Measurements from ENCODE around the gene ABCA1.
"Not testable (repeated sequence)": the region's sequence is repeated elsewhere in the genome, so short reads cannot be mapped to it uniquely, and the experiment has no call there.

ABCA1 gene

DNA sequence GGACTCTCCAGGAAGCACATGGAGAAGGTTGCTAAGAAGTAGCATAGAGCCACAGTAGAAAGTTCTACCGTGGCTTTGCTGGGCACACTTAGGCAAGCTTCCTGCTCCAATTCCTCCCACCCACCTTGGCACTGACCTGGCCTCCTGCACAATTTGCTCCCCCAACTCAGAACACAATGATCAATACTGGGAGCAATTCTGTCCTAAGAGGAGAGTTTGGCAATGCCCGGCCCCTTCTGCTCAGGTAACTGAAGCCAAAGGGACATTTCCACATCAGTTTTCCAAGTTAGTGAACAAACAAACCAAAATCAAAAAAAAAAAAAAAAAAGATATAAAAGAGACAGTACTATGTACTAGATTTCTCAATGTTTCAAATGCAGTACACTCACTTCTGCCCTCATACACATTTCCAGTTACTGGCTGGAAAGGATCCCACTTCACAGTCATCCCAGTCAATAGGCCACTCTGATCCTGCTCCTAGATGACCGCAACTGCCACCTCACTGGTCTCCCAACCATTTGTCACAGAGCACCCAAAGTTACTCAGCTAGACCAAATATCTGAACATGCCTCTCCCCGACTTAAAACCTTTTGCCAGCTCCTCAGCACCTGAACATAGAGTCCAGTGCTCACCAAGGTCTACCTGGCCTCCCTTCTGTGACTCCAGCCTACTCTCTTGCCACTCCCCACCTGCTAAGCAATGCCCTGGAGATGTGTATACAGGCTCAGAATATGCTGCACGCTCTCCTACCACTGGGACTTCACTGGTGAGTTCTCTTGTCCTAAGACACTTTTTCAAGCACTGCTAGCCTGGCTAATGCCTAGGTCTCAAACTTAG is 21.3 kb downstream of the ABCA1 start:
- H3K4me1 ChIP-seq (ENCODE audit: control insufficient read depth in 2 of 2, insufficient read depth in 2 of 2, low read length in 2 of 2) = peaks cover 8 to 17% of the 10 kb centered on the region in 2 donors

GRCh38 chr9:104905931-104906330 is 22.0 kb downstream of the ABCA1 start:
- Histone ChIP-seq H3K9ac (ENCODE audit: low read depth in 1 of 2, low read length in 2 of 2) (no peak overlapping the region), H3K27ac (ENCODE audit: low read depth in 2 of 2, low read length in 2 of 2) (peak overlapping the region; percentile 40 to 56), H3K9me3 (ENCODE audit: control insufficient read depth in 2 of 2, low read length in 2 of 2) (no peaks in the 10 kb centered on the region), H3K4me3 (ENCODE audit: low read length in 2 of 2) (no peak overlapping the region), H3K36me3 (ENCODE audit: control insufficient read depth in 2 of 2, insufficient read depth in 2 of 2, low read length in 2 of 2) (peaks cover 4% of the 10 kb centered on the region in 2 donors), H3K27me3 (ENCODE audit: control insufficient read depth in 2 of 2, insufficient read depth in 2 of 2, low read length in 2 of 2) (no peaks in the 10 kb centered on the region), H3K4me1 (ENCODE audit: control insufficient read depth in 2 of 2, insufficient read depth in 2 of 2, low read length in 2 of 2) (peaks cover 8 to 17% of the 10 kb centered on the region in 2 donors)

More for the DNA sequence above, 21.3 kb downstream of the ABCA1 start:
- no peaks in the 10 kb centered on the region for H3K9me3 ChIP-seq (ENCODE audit: control insufficient read depth in 2 of 2, low read length in 2 of 2)
- no peak overlapping the region for H3K4me3 ChIP-seq (ENCODE audit: low read length in 2 of 2)
- H3K9ac ChIP-seq (ENCODE audit: low read depth in 1 of 2, low read length in 2 of 2) = no peak overlapping the region
- H3K27ac ChIP-seq (ENCODE audit: low read depth in 2 of 2, low read length in 2 of 2) = peak overlapping the region; percentile 40 to 56
- peaks cover 4% of the 10 kb centered on the region in 2 donors for H3K36me3 ChIP-seq (ENCODE audit: control insufficient read depth in 2 of 2, insufficient read depth in 2 of 2, low read length in 2 of 2)
- no peaks in the 10 kb centered on the region for H3K27me3 ChIP-seq (ENCODE audit: control insufficient read depth in 2 of 2, insufficient read depth in 2 of 2, low read length in 2 of 2)

DNA sequence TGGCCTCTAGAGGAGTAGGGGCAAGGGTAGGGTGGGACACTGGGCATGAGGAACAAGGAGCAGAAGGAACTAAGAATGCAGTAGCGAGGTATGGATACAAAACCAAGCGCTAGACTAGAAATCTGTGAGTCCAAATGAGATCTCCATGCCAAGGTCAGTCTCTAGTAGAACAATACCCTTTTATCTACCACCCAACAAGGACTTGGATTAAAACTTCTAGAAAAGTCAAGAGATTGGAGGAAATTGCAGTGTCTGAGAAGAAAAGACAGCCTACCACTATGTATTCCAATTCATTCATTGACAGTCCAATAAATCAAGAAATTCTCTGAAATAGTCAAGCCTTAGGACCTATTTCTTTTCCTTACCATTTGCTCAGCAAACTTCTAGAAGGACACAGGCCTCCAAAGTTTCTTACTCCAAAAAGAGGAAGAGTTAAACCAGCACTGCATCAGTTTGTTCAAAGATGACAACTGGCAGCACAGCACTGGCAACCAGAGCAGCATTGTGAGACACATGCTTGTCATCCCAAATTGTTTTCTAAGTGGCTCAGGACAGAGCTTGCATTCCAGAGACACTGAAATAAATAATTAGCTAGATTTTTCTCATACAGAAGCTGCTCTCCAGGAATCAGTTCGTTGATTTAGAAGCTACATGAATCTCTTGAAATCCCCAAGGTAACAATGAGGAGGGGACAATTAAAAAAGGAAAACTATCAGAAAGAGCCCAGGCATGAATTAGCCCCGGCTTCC is 22.6 kb downstream of the ABCA1 start:
- Histone ChIP-seq H3K9me3 (ENCODE audit: control insufficient read depth in 2 of 2, low read length in 2 of 2) (no peaks in the 10 kb centered on the region), H3K9ac (ENCODE audit: low read depth in 1 of 2, low read length in 2 of 2) (no peak overlapping the region), H3K36me3 (ENCODE audit: control insufficient read depth in 2 of 2, insufficient read depth in 2 of 2, low read length in 2 of 2) (peaks cover 4 to 7% of the 10 kb centered on the region in 2 donors), H3K27me3 (ENCODE audit: control insufficient read depth in 2 of 2, insufficient read depth in 2 of 2, low read length in 2 of 2) (no peaks in the 10 kb centered on the region), H3K27ac (ENCODE audit: low read depth in 2 of 2, low read length in 2 of 2) (no peak overlapping the region), H3K4me1 (ENCODE audit: control insufficient read depth in 2 of 2, insufficient read depth in 2 of 2, low read length in 2 of 2) (peaks cover 8 to 17% of the 10 kb centered on the region in 2 donors), H3K4me3 (ENCODE audit: low read length in 2 of 2) (no peak overlapping the region)

GRCh38 chr9:104903609-104904008 is 24.3 kb downstream of the ABCA1 start:
- peaks cover 8 to 13% of the 10 kb centered on the region in 2 donors for H3K4me1 ChIP-seq (ENCODE audit: control insufficient read depth in 2 of 2, insufficient read depth in 2 of 2, low read length in 2 of 2)
- H3K9ac ChIP-seq (ENCODE audit: low read depth in 1 of 2, low read length in 2 of 2) = no peak overlapping the region
- no peaks in the 10 kb centered on the region for H3K27me3 ChIP-seq (ENCODE audit: control insufficient read depth in 2 of 2, insufficient read depth in 2 of 2, low read length in 2 of 2)
- H3K27ac ChIP-seq (ENCODE audit: low read depth in 2 of 2, low read length in 2 of 2) = no peak overlapping the region
- H3K4me3 ChIP-seq (ENCODE audit: low read length in 2 of 2) = no peak overlapping the region
- no peaks in the 10 kb centered on the region for H3K9me3 ChIP-seq (ENCODE audit: control insufficient read depth in 2 of 2, low read length in 2 of 2)
- H3K36me3 ChIP-seq (ENCODE audit: control insufficient read depth in 2 of 2, insufficient read depth in 2 of 2, low read length in 2 of 2) = peaks cover 4 to 7% of the 10 kb centered on the region in 2 donors

DNA sequence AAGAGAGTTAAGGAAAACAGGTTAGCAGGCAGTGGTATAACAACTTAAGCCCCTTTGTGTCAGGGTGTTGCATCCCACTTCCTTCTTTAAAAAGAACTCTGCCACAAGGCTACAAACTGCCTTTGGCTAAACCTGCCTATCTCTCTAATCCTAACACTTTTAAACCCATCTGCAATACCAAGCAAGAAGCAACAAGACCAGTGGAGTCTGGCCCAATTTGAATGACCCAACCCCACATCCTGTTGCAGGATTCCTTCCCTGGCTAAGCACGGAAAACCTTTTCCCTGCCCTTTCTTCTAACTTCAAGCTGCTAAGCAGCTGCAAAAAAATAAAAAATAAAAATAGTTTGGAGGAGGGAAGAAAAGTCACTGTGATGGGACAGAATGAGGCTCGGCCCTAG is 27.1 kb downstream of the ABCA1 start:
- Histone ChIP-seq H3K27ac (ENCODE audit: low read depth in 2 of 2, low read length in 2 of 2) (no peak overlapping the region), H3K9ac (ENCODE audit: low read depth in 1 of 2, low read length in 2 of 2) (no peak overlapping the region), H3K36me3 (ENCODE audit: control insufficient read depth in 2 of 2, insufficient read depth in 2 of 2, low read length in 2 of 2) (peaks cover 4 to 7% of the 10 kb centered on the region in 2 donors), H3K27me3 (ENCODE audit: control insufficient read depth in 2 of 2, insufficient read depth in 2 of 2, low read length in 2 of 2) (no peaks in the 10 kb centered on the region), H3K9me3 (ENCODE audit: control insufficient read depth in 2 of 2, low read length in 2 of 2) (no peaks in the 10 kb centered on the region), H3K4me1 (ENCODE audit: control insufficient read depth in 2 of 2, insufficient read depth in 2 of 2, low read length in 2 of 2) (no peaks in the 10 kb centered on the region), H3K4me3 (ENCODE audit: low read length in 2 of 2) (no peak overlapping the region)

- no peak overlapping the region for H3K27ac ChIP-seq (ENCODE audit: low read depth in 2 of 2, low read length in 2 of 2)
- no peaks in the 10 kb centered on the region for H3K27me3 ChIP-seq (ENCODE audit: control insufficient read depth in 2 of 2, insufficient read depth in 2 of 2, low read length in 2 of 2)
- H3K9ac ChIP-seq (ENCODE audit: low read depth in 1 of 2, low read length in 2 of 2) = no peak overlapping the region
- peaks cover 0 to 2% of the 10 kb centered on the region in 2 donors for H3K4me1 ChIP-seq (ENCODE audit: control insufficient read depth in 2 of 2, insufficient read depth in 2 of 2, low read length in 2 of 2)
- no peak overlapping the region for H3K4me3 ChIP-seq (ENCODE audit: low read length in 2 of 2)
- H3K36me3 ChIP-seq (ENCODE audit: control insufficient read depth in 2 of 2, insufficient read depth in 2 of 2, low read length in 2 of 2) = peaks cover 4 to 7% of the 10 kb centered on the region in 2 donors
- H3K9me3 ChIP-seq (ENCODE audit: control insufficient read depth in 2 of 2, low read length in 2 of 2) = no peaks in the 10 kb centered on the region
Measured at GRCh38 chr9:104900324-104900723, 27.6 kb downstream of the ABCA1 start.

DNA sequence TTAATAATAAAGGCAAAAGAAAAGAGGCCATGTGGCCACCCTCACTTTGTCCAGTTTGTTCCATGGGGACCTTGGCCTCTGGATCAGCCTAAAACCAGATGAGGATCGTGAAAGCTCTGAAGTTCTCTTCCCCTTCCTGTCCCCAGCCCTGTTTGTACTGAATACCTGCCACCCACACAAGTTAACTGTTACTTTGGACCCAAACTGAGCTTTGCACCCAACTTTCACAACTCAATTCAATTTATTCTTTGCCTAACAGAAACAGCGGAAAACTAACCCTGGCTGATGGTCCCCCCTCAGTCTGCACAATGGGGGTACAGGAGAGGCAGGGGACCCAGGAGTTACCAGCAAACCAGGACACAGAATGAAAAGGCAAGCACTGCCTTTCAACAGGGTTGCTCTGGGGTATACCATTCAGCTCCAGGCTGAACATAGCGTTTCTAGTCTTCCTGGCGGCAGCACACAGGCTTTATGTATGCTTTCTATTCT is 28.2 kb downstream of the ABCA1 start:
- H3K4me1 ChIP-seq (ENCODE audit: control insufficient read depth in 2 of 2, insufficient read depth in 2 of 2, low read length in 2 of 2) = peaks cover 0 to 2% of the 10 kb centered on the region in 2 donors
- no peak overlapping the region for H3K9ac ChIP-seq (ENCODE audit: low read depth in 1 of 2, low read length in 2 of 2)
- H3K9me3 ChIP-seq (ENCODE audit: control insufficient read depth in 2 of 2, low read length in 2 of 2) = no peaks in the 10 kb centered on the region
- H3K27ac ChIP-seq (ENCODE audit: low read depth in 2 of 2, low read length in 2 of 2) = no peak overlapping the region
- H3K36me3 ChIP-seq (ENCODE audit: control insufficient read depth in 2 of 2, insufficient read depth in 2 of 2, low read length in 2 of 2) = peaks cover 4 to 7% of the 10 kb centered on the region in 2 donors
- H3K4me3 ChIP-seq (ENCODE audit: low read length in 2 of 2) = no peak overlapping the region
- no peaks in the 10 kb centered on the region for H3K27me3 ChIP-seq (ENCODE audit: control insufficient read depth in 2 of 2, insufficient read depth in 2 of 2, low read length in 2 of 2)

- H3K4me1 ChIP-seq (ENCODE audit: control insufficient read depth in 2 of 2, insufficient read depth in 2 of 2, low read length in 2 of 2); H3K9me3 ChIP-seq (ENCODE audit: control insufficient read depth in 2 of 2, low read length in 2 of 2); H3K27ac ChIP-seq (ENCODE audit: low read depth in 2 of 2, low read length in 2 of 2); H3K9ac ChIP-seq (ENCODE audit: low read depth in 1 of 2, low read length in 2 of 2); H3K4me3 ChIP-seq (ENCODE audit: low read length in 2 of 2); H3K36me3 ChIP-seq (ENCODE audit: control insufficient read depth in 2 of 2, insufficient read depth in 2 of 2, low read length in 2 of 2); H3K27me3 ChIP-seq (ENCODE audit: control insufficient read depth in 2 of 2, insufficient read depth in 2 of 2, low read length in 2 of 2): not testable (repeated sequence)
Measured at GRCh38 chr9:104898376-104898775, 29.6 kb downstream of the ABCA1 start.

- H3K4me1 ChIP-seq (ENCODE audit: control insufficient read depth in 2 of 2, insufficient read depth in 2 of 2, low read length in 2 of 2) = peaks cover 0 to 2% of the 10 kb centered on the region in 2 donors
- H3K27ac ChIP-seq (ENCODE audit: low read depth in 2 of 2, low read length in 2 of 2) = no peak overlapping the region
- H3K4me3 ChIP-seq (ENCODE audit: low read length in 2 of 2) = no peak overlapping the region
- no peaks in the 10 kb centered on the region for H3K27me3 ChIP-seq (ENCODE audit: control insufficient read depth in 2 of 2, insufficient read depth in 2 of 2, low read length in 2 of 2)
- no peaks in the 10 kb centered on the region for H3K9me3 ChIP-seq (ENCODE audit: control insufficient read depth in 2 of 2, low read length in 2 of 2)
- H3K36me3 ChIP-seq (ENCODE audit: control insufficient read depth in 2 of 2, insufficient read depth in 2 of 2, low read length in 2 of 2) = peaks cover 0 to 3% of the 10 kb centered on the region in 2 donors
- no peak overlapping the region for H3K9ac ChIP-seq (ENCODE audit: low read depth in 1 of 2, low read length in 2 of 2)
Measured at GRCh38 chr9:104896131-104896530, 31.8 kb downstream of the ABCA1 start.

GRCh38 chr9:104895572-104895971 is 32.4 kb downstream of the ABCA1 start:
- Histone ChIP-seq H3K4me1 (ENCODE audit: control insufficient read depth in 2 of 2, insufficient read depth in 2 of 2, low read length in 2 of 2) (peaks cover 0 to 2% of the 10 kb centered on the region in 2 donors), H3K27me3 (ENCODE audit: control insufficient read depth in 2 of 2, insufficient read depth in 2 of 2, low read length in 2 of 2) (no peaks in the 10 kb centered on the region), H3K4me3 (ENCODE audit: low read length in 2 of 2) (no peak overlapping the region), H3K27ac (ENCODE audit: low read depth in 2 of 2, low read length in 2 of 2) (no peak overlapping the region), H3K9ac (ENCODE audit: low read depth in 1 of 2, low read length in 2 of 2) (no peak overlapping the region), H3K36me3 (ENCODE audit: control insufficient read depth in 2 of 2, insufficient read depth in 2 of 2, low read length in 2 of 2) (no peaks in the 10 kb centered on the region), H3K9me3 (ENCODE audit: control insufficient read depth in 2 of 2, low read length in 2 of 2) (no peaks in the 10 kb centered on the region)
